DMS 273 treated with DMSO at 0.1 percent for 48 hours (cell line): ENCODE measurements around the gene VANGL2.
A peak's percentile ranks its signal among the peaks of the same experiment; 100 is the strongest.

Source experiments
- DNase-seq: peaks from one replicate; lab custom pipeline; 2025; lab: John Stamatoyannopoulos, UW

The VANGL2 gene

DNA sequence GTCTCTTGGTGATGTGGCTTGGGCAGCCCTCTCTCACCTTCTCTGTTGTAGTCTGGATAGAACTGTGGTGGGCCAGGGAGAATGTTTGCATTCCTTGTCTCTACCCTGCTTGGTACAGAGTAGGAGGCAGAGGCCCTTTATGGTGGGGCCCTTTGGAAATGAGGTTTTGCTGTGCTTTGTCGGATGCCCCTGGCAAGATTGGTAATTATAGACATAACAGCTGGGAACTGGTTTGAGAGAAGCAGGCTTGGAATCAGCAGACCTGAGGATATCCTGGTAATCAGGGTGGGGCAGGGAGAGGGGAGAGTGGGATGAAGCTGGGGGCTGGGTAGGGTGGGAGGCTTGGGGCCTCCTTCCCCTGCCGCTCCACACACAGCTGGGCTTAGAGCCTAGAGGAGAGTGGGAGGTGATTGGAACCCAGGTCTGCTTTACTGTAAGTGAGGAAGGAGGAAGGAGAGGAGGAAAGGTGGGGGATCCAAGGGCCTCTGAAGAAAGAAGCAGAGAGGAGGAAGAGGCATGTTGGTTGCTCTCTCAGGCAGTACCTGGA, 5.0 kb downstream of the VANGL2 start:
- DNase-seq, result no peak

DNA sequence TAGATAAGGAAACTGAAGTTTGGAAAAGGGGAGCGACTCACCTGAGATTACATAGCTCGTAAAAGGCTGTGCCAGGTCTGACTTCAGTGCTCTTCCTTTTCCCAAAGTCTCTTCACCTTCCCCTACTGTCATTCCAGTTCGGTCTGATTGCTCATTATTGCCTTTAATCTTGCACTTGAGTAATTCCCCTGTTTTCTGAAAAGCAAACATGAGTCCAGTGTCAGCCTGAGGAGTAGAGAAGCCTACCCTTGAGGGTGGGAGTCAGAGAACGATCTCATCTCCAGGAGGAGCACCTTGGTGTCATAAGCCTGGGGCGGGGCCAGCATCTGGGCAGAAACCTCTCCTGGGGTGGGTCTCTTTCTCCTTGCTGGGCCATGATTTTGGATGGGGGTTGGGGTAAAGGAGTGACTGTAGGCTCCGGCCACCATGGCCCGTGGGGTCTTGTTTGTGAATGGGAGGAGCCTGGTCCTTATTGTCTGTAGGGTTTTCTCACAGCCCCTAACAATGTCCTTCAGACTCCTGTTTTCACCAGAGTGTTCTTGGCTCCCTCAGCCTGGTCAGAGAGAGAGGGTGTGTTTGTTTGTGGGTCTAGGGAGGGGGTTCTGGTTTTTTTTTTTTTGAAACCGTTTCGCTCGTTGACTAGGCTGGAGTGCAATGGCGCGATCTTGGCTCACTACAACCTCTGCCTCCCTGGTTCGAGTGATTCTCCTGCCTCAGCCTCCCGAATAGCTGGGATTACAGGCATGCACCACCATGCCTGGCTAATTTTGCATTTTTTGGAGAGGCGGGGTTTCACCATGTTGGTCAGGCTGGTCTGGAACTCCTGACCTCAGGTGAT, 6.0 kb downstream of the VANGL2 start:
- no peak for DNase-seq

DNA sequence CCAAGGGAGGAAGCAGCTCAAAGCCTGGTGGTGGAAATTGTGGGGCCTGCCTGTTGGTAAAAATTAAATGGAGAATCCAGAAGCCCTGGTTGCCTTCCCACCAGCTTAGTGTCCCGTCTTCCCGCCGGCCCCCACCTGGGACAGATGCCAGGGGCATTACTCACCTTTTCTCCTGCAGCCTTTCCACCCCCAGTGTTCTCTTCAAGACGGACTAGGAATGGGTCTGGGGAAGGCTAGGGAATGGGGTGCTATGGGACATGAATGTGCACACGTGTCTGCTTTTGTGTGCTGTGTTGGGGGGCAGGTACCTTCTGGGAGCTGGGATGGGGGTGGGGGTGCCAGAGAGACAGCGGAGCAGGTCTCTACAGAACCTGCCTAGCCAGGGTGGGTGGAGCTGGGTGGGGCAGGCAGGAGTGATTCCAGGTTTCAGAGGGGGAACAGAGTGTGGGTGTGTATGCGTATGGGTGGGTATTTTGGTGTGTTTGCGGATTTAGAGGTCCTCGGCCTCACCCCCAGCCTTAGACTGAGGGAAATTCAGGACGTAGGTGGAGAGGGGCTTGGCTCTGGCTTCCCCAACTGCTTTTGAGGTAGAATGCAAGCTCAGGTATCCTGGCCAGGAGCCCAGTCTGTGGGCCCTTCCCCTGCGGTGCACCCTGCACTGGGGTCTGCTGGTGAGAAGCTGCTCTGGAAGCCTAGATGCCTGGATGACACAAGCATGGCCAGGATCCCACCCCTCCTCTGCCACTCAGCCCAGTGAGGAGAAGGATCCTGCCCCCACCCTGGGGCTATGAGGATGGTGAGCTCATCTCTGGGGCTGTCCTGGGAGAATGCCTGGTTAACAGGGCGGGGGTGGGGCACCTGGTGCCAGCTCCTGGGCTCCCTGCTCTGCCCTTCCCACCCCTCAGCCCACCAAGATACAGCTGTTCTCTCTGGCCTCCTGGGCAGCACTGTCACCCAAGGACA, 7.8 kb downstream of the VANGL2 start:
- no peak for DNase-seq

DNA sequence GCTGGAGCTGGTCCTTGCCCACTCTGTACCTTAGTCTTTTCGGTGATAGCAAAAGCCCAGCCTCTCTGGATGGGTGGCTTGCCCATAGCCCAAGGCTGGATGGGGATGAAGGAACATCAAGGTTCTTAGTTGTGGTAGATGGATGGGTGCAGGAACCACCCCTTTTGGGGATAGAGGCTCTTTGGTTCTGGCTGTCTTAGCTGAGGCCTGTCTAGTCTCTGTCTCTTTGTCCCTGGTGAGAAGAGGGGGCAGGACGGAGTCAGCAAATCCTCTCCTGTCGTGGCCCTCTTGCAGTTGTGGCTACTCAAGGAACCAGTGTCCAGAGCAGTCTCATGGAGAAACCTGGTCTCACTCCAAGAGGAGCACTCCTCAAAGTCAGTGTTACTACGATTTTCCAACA, 8.5 kb downstream of the VANGL2 start:
- DNase-seq, result no peak

DNA sequence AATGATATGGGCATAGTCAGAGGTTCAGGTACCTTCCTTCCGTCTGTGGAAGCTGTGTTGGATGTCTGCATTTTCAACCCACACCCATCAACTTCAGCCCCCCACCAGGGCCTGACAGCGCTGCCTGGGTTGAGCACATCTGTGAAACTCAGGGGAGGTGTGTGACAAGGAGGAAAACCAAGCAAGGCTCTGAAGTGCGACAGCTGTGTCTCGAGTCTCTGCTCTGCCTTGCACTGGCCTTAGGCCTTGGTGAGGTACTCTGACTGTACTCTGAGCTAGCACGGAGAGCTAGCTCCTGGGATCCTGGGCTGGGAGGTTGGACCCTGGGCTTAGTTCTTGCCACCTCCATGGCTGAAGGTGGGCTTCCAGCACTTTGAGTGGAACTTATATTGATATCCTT, 9.1 kb downstream of the VANGL2 start:
- DNase-seq, result no peak

DNA sequence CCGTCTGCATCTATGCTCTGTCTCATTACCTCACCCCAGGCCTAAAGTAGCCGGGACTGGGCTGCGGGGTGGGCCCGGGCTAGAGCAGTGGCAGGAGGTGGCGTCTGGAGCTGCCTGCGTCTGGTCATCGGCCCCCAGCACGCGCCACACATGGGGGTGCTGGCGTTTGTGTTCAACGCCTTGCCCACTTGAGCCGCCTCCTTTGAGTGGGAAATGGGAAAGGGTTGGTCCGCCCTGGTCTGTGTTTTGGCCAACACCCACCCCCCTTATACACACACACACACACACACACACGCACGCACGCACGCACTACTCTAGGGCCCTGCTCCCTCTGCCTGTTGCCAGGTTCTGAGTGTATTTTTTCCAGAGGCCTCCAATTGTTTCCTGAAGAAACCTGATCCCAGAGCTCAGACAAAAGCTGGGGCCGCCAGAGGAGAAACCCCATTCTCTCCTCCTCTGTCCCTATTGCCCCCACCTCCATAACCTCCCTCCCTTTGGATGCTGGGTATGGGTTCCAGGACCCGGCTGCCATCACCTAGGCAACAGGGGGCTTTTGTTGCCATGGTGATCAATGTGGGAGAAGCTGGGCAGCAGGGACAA, 10.1 kb downstream of the VANGL2 start:
- no peak for DNase-seq

DNA sequence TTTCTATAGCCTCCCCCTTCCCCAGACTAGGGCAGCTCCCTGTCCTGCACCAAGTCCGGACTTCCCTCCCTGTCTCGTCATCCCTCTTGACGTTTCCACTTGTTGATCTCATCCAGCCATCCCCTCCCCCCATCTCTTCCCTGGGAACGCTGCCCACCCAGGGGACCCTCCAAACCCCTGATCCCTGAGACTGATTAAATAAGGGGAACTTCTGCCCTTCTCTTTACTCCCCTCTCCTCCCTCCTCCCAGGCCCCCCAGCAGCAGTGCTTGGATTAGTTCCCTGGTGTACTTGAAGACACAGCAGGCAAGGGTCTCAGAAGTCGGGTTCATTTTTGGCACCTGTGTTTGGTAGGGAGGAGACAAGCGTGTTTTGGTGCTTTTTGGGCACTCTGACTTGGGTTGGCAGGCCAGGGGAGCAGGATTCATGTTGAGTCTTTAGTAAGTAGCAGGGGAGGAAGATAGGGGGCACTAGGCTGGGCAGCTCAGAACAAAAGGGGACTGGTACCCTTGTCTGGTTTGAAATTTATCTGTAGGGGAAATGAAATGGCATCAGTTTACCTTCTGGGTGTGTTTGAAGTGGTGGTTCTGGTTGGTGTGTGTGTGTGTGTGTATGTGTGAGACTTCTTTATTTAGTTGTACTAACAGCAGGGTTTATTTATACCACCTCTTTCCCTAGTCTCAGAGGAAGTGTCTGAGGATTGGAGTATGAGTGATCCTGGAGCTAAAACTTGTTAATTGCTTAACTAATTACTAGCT, 11.1 kb downstream of the VANGL2 start:
- no peak for DNase-seq

DNA sequence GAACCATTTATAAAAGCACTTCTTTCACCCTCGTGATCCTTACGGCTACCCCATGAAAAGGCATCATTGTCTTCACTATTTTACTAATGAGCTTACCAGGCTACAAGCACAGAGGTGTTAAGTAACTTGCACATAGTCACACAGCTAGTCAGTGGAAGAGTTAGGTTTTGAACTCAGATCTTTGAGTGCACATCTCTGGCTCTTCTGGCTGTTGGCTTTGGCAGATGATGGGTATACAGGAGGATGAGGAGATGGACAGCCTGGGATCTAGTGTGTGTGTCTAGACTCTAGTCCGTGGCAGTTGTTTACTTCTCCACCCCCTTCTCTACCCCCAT, 11.6 kb downstream of the VANGL2 start:
- DNase-seq, result no peak

DNA sequence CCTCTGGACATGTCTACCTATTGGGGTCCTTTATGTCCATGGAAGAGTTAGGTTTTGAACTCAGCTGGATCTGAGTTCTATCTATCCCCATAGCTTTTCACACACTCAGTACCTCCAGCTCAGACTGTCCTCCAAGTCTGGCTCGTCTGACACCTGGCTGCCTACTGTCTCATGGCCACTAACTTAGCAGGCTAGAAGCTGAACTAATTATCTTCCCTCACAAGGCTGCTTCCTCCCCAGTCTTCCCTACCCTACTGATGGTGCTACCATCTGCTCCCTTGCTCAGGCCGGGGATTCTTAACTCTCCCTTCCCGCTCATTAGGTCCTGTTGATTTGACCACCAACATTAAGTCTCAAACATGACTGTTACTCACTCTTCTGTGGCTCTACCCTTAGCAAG, 13.4 kb downstream of the VANGL2 start:
- DNase-seq, result peak; percentile 49

DNA sequence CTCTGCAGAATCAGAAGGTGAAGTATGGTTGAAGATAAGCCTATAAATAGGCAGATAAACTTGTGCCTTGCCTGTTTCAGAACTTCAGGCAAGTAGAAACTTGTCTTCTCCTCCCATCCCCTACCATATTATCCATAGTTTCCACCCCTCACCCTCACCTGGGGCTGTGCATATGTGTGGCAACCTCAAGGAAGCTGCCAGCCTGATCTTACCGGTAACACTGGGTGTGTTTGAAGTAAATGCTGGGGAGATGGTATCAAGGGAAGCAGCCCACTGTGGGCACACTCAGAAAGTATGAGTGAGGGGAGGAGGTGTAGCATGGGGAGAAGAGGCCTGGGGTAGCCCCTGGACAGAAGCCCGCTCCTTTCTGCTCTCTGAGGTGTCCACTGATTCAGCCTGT, 14.5 kb downstream of the VANGL2 start:
- DNase-seq, result no peak

DNA sequence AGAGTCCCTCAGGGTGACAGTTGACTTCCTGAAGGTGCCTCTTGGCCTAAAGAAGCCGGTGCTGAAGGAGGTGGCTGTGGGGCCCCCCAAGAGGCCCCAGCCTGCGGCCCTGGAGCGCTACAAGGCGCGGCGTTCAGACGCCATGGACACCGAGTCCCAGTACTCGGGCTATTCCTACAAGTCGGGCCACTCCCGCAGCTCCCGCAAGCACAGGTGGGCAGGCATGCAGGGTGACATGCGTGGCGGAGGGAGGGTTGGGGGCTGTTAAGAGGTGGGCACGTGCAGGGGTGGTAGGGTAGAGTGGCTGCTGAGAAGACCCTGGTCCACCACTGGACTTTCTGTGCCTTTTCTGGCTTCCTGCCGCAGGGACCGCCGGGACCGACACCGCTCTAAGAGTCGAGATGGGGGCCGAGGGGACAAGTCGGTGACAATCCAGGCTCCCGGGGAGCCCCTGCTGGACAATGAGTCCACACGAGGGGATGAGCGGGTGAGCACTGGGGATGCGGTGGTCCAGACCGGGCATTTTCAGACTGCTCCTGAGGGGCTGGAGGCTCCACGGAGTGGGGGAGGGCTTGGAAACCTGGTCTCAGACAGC, 15.4 kb downstream of the VANGL2 start:
- no peak for DNase-seq

DNA sequence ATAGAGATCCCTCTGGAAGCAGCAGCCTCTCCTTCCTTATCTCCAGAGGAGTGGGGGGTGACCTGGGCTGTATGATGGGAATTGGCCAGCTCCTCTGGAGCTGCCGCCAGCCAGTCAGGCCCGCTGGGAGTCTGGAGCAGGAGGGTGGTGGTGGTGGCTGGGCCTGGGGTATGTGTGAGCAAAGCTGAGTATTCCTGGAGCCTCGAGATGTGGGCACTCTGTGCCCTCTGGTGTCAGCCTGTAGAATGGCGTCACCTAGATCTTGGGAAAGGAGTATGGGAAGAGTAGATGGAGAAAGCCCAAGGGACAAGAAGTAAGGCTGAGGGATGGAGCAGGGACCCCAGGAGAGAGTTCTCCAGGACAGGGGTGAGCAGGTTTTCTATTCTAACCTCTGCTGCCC, 16.0 kb downstream of the VANGL2 start:
- DNase-seq, result peak; percentile 19

DNA sequence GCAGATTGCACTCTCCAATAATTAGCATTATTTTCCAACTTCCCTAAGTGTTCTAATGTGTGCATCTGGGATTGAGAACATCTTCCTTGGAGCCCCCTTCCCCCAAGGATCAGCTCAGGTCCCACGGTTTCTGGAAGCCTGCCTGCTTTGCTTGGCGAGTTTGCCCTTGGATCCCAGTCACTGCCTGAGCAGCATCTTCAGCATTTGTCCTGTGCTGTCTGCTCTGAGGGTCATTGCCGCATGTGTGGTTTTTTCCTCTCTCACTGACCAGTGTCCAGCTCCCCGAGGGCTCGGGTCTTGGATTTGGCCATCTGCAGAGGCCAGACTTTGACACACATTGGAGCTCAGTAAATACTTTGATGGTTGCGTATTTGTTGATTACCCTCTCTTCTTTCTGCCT, 18.1 kb downstream of the VANGL2 start:
- no peak for DNase-seq

DNA sequence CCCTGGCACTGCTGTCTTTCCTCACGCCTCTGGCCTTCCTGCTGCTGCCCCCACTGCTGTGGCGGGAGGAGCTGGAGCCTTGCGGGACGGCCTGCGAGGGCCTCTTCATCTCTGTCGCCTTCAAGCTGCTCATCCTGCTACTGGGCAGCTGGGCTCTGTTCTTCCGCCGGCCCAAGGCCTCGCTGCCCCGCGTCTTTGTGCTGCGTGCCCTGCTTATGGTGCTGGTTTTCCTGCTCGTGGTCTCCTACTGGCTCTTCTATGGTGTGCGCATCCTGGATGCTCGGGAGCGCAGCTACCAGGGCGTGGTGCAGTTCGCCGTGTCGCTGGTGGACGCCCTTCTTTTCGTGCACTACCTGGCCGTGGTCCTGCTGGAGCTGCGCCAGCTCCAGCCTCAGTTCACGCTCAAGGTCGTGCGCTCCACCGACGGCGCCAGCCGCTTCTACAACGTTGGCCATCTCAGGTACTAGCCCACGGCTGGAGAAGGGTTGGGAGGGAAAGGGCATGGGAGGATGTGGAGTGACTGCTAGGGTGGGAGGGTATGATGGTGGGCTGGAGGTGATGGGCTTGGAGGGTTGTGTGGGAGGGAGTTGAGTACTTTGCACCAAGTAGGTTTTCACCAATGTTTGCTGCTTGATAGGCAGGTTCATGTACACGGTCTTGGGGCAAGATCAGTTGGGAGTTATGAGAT, 18.9 kb downstream of the VANGL2 start:
- no peak for DNase-seq

DNA sequence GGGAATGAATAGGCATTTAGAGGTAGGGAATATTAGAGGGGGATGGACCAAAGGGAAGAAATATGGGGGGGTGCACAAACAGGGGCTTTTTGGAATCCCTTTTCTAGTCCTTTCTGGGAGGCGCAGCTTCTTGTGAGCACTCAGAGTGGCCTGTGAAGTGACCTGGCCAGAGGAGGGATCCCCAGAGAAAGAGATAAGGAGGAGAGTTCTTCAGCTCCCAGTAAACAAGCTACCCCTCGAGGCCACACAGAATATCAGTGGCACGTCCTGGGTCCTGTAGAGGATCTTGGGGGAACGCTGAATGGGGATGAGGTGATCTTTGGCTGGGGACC, 19.4 kb downstream of the VANGL2 start:
- no peak for DNase-seq

DNA sequence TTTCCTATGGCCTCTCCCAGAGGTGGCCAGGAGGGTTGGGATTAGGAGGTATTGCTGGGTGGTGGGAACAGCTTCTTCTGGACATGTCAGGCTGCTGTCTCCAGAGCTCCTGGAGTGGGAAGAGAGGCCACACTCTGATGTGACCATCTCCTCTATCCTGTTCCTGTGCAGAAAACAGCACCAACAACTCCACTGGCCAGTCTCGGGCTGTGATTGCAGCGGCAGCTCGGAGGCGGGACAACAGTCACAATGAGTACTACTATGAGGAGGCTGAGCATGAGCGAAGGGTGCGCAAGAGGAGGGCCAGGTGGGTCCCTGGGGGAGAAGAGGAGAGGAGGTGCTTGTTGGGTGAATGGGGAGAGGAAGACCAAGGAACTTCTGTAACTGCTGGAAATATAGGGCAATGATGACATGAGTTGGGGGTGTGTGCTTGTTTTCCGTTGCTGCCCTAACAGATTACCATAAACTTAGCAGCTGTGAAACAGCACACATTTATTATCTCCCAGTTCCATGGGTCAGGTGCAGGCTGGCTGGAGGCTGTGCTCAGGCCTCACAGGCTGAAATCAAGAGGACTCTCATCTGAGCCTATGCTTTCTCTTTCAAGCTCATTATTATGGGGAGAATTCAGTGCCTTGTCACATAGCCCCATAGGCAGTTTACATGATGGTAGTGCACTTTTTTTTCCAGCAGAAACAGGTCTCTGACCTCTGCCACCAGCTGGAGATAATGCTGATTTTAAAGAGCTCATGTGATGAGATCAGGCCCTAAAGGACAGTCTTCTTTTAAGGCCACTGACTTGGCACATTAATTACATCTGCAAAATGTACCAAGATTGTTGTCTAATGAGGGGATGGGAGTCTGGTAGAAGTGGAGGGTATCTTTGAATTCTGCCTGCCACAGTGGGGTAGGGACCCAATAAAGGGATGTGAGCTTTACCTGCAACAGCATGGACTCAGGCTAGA, 20.8 kb downstream of the VANGL2 start:
- no peak for DNase-seq

DNA sequence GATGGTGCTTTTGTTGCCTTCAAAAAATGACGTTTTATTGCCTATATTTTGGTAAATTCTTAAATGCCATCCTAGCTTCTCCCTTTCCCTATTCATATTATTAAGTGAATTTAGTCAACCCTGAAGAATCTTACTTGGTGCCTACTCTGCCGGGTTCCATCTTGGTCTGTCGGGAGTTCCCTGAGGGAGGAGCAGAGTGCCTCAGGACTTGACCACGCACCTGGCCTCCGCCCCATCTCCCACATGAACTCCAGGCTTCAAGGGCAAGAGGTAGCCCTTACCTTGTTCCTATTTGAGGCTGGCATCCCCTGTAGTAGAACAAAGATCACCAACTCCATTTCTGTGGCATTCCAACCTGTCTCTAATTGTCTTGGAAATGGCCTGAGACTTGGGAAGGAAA, 21.5 kb downstream of the VANGL2 start:
- DNase-seq, result no peak

DNA sequence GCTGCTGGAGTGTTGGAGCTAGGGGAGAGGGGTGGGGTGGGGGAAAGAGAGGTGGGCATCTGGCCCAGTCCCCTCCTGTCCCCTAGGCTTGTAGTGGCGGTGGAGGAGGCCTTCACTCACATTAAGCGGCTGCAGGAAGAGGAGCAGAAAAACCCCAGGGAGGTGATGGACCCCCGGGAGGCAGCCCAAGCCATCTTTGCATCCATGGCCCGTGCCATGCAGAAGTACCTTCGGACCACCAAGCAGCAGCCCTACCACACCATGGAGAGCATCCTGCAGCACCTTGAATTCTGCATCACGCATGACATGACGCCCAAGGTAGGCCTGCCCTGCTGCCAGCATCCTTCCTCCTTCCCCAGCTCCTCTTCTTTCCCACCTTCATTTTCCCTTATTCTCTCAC, 23.6 kb downstream of the VANGL2 start:
- no peak for DNase-seq

DNA sequence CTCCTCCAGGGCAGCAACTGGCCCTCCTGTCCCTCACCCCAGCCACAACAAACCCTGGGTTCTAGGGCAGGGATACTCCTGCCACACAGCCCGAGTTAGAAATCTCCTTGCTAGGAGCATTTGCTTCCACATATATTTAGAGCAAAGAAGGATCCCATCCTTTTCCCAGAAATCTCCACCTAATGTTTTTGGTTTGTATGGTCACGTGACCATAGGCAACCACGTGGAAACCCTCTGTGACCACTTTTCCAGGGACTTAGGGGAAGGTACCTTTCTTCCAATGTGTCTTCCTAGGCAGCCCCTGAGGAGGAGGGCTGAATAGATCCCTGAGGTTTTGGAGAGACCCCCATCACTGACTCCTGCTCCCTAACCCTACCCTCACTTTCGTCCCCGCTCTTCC, 25.5 kb downstream of the VANGL2 start:
- no peak for DNase-seq

DNA sequence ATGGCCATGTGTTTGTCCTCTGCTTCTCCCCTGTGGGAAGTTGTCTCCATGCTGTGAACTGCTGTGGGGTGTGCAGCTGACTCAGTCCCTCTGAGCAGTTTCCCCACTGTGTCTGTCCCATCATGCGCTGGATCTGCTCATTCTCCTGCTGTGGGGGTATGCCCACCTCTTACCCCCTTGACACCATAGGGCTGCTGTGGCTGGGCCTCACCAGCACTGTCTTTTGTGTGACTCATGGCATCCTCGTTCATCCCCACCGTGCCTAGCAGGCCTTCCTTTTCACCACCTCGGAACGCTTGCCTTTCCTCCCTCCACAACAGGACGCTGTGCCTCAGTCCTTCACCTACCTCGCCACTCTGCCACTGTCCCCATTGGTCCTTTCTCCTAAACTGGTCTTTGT, 27.3 kb downstream of the VANGL2 start:
- DNase-seq, result no peak
